ENCODE measurements around the gene EMC7.
"Not testable (repeated sequence)": the region's sequence is repeated elsewhere in the genome, so short reads cannot be mapped to it uniquely, and the experiment has no call there.

GRCh38 chr15:34050385-34050784 lies 51.3 kb downstream of the EMC7 start:
- not testable (repeated sequence) for TF ChIP-seq CTCF (IDR thresholded peaks at IDR 0.05); EZH2 (IDR thresholded peaks at IDR 0.05; ENCODE audit: borderline replicate concordance, insufficient read depth, low read depth, low read length, poor library complexity, severe bottlenecking)

Data from B cell (primary cell).